Liver (tissue), 9 donors: ENCODE measurements around the gene SMIM3. TPM values are rescaled to one million over a fixed set of nuclear protein-coding genes. Genes with fewer than 3 reads are reported as not detected.

Experiments used
- DNase-seq: peaks from one replicate; pipeline ENCODE4 v3.0.0-alpha.2; 2017; ENCODE audit warnings: low spot score
- H3K27ac ChIP-seq, 2 donors: one replicate each; pipeline ENCODE4 v1.7.0; 2013; ENCODE audit warnings: inconsistent platforms in 2 of 2, low read length in 2 of 2, control low read depth in 1 of 2, low read depth in 1 of 2, mild to moderate bottlenecking in 1 of 2
- H3K27me3 ChIP-seq, 4 donors: one replicate each; pipeline versions ENCODE4 v1.6.1 to v1.7.0; 2013; ENCODE audit warnings: low read length in 3 of 4, inconsistent platforms in 1 of 4, mild to moderate bottlenecking in 1 of 4, moderate library complexity in 1 of 4; ENCODE audit not compliant: control insufficient read depth in 4 of 4, insufficient read depth in 4 of 4
- H3K36me3 ChIP-seq, 4 donors: one replicate each; pipeline versions ENCODE4 v1.6.1 to v1.7.0; 2013; ENCODE audit warnings: low read length in 3 of 4, mild to moderate bottlenecking in 3 of 4, low read depth in 1 of 4, moderate library complexity in 1 of 4; ENCODE audit not compliant: control insufficient read depth in 4 of 4, insufficient read depth in 3 of 4
- H3K4me1 ChIP-seq, 4 donors: one replicate each; pipeline versions ENCODE4 v1.6.1 to v1.7.0; 2013; ENCODE audit warnings: low read length in 3 of 4, mild to moderate bottlenecking in 3 of 4, moderate library complexity in 1 of 4; ENCODE audit not compliant: control insufficient read depth in 4 of 4, insufficient read depth in 4 of 4
- H3K4me3 ChIP-seq, 3 donors: one replicate each; pipeline versions ENCODE4 v1.6.1 to v1.7.0; 2013; ENCODE audit warnings: low read length in 3 of 3, control low read depth in 1 of 3, low read depth in 1 of 3, mild to moderate bottlenecking in 1 of 3
- H3K9ac ChIP-seq, 2 donors: one replicate each; pipeline ENCODE4 v1.7.0; 2013; ENCODE audit warnings: low read length in 2 of 2, mild to moderate bottlenecking in 2 of 2, moderate library complexity in 2 of 2, control low read depth in 1 of 2, low read depth in 1 of 2
- H3K9me3 ChIP-seq, 4 donors: one replicate each; pipeline versions ENCODE4 v1.6.1 to v1.7.0; 2013; ENCODE audit warnings: low read length in 3 of 4; ENCODE audit not compliant: control insufficient read depth in 4 of 4
- EGR1 ChIP-seq, 2 donors: IDR thresholded peaks; 2 replicates each; pipeline ENCODE4 v1.6.1; 2016 to 2018; ENCODE audit warnings: antibody characterized with exemption in 2 of 2, low read depth in 2 of 2
- FOXA1 ChIP-seq: IDR thresholded peaks from 2 replicates; pipeline ENCODE4 v1.6.1; 2016; ENCODE audit warnings: antibody characterized with exemption
- FOXA2 ChIP-seq: IDR thresholded peaks from 2 replicates; pipeline ENCODE4 v1.6.1; 2016; ENCODE audit warnings: antibody characterized with exemption
- GABPA ChIP-seq, 2 donors: IDR thresholded peaks in 1 of 2; conservative IDR thresholded peaks in 1 of 2; 2 replicates each; pipeline ENCODE4 v1.6.1; 2016; ENCODE audit warnings: antibody characterized with exemption in 2 of 2, mild to moderate bottlenecking in 1 of 2, moderate library complexity in 1 of 2
- HNF4A ChIP-seq, 2 donors: conservative IDR thresholded peaks; 2 replicates each; pipeline ENCODE4 v1.6.1; 2016; ENCODE audit warnings: antibody characterized with exemption in 2 of 2, mild to moderate bottlenecking in 2 of 2
- HNF4G ChIP-seq: IDR thresholded peaks from 2 replicates; pipeline ENCODE4 v1.6.1; 2016; ENCODE audit warnings: antibody characterized with exemption
- JUND ChIP-seq, 2 donors: IDR thresholded peaks; 2 replicates each; pipeline ENCODE4 v1.6.1; 2016; ENCODE audit warnings: antibody characterized with exemption in 2 of 2
- MAX ChIP-seq: IDR thresholded peaks from 2 replicates; pipeline ENCODE4 v1.6.1; 2016; ENCODE audit warnings: antibody characterized with exemption
- NR2F2 ChIP-seq: IDR thresholded peaks from 2 replicates; pipeline ENCODE4 v1.6.1; 2016; ENCODE audit warnings: antibody characterized with exemption
- RAD21 ChIP-seq, 2 donors: IDR thresholded peaks; 2 replicates each; pipeline ENCODE4 v1.6.1; 2016; ENCODE audit warnings: antibody characterized with exemption in 2 of 2, mild to moderate bottlenecking in 2 of 2
- RXRA ChIP-seq, 2 donors: IDR thresholded peaks; 2 replicates each; pipeline ENCODE4 v1.6.1; 2017 to 2018; ENCODE audit warnings: antibody characterized with exemption in 2 of 2, mild to moderate bottlenecking in 1 of 2
- SP1 ChIP-seq: IDR thresholded peaks from 2 replicates; pipeline ENCODE4 v1.6.1; 2018; ENCODE audit warnings: antibody characterized with exemption, mild to moderate bottlenecking
- TAF1 ChIP-seq: conservative IDR thresholded peaks from 2 replicates; pipeline ENCODE4 v1.6.1; 2016; ENCODE audit warnings: antibody characterized with exemption, mild to moderate bottlenecking
- YY1 ChIP-seq: IDR thresholded peaks from 2 replicates; pipeline ENCODE4 v1.6.1; 2016; ENCODE audit warnings: antibody characterized with exemption, mild to moderate bottlenecking
- WGBS: extraction: QIAGEN DNeasy Blood & Tissue Kit; methylation state at CpG from one replicate; pipeline ENCODE4 v1.1.7; 2013; 5-methylcytosine and 5-hydroxymethylcytosine counted together
- polyA plus RNA-seq, 2 donors: library from polyadenylated mRNA; stranded (reverse) in 1 of 2; unstranded in 1 of 2; fragments of 200-250 nt in 1 of 2; fragments of >200 nt in 1 of 2; fragmentation: Nextera tagmentation in 1 of 2; extraction: Ambion mirVana in 1 of 2; gene quantifications; one replicate each; pipeline versions ENCODE4 v1.2.1 to v1.2.3, GENCODE V29; 2013 to 2015
- total RNA-seq, 2 donors: library from RNA; depleted of rRNA; stranded (reverse); fragments of >200 nt; gene quantifications; one replicate each; pipeline ENCODE4 v1.2.3, GENCODE V29; 2014
- TF ChIP-seq, protein P1 (sequence below): IDR thresholded peaks from 2 replicates; pipeline ENCODE4 v1.6.1; 2016; ENCODE audit warnings: antibody characterized with exemption
- TF ChIP-seq, protein P2 (sequence below): fragments of 150-350 bp; IDR thresholded peaks from 2 replicates; pipeline ENCODE4 v1.5.1; 2017; ENCODE audit warnings: improper control_type of control experiment, low read depth, low read length; ENCODE audit not compliant: missing input control
- TF ChIP-seq, protein P3 (sequence below): IDR thresholded peaks from 2 replicates; pipeline ENCODE4 v1.6.1; 2016; ENCODE audit warnings: antibody characterized with exemption
- TF ChIP-seq, protein P4 (sequence below): IDR thresholded peaks from 2 replicates; pipeline ENCODE4 v1.6.1; 2016; ENCODE audit warnings: antibody characterized with exemption, mild to moderate bottlenecking
- donor health status: healthy.
- donor health status: healthy.
- donor health status: healthy.
- donor health status: healthy.
- donor health status: healthy.

SMIM3 gene
- total and polyA plus RNA-seq, 4 donors, result 3.0 to 5.7 (median 3.6) TPM

- Histone ChIP-seq H3K9ac (peak overlapping the region in 1 of 2 donors; percentile 22), H3K27me3 (no peaks in the 10 kb centered on the region), H3K9me3 (no peaks in the 10 kb centered on the region), H3K27ac (peak overlapping the region; percentile 70 to 76), H3K4me1 (peaks cover 0 to 16% (median 9%) of the 10 kb centered on the region in 4 donors), H3K4me3 (no peak overlapping the region), H3K36me3 (no peaks in the 10 kb centered on the region)
- WGBS, result 29% methylated on average over 3 of the region's 3 CpGs
- TF ChIP-seq MAX, result no peak
- no peak for TF ChIP-seq NR2F2
- no peak for TF ChIP-seq FOXA1
- TF ChIP-seq, protein P1, sequence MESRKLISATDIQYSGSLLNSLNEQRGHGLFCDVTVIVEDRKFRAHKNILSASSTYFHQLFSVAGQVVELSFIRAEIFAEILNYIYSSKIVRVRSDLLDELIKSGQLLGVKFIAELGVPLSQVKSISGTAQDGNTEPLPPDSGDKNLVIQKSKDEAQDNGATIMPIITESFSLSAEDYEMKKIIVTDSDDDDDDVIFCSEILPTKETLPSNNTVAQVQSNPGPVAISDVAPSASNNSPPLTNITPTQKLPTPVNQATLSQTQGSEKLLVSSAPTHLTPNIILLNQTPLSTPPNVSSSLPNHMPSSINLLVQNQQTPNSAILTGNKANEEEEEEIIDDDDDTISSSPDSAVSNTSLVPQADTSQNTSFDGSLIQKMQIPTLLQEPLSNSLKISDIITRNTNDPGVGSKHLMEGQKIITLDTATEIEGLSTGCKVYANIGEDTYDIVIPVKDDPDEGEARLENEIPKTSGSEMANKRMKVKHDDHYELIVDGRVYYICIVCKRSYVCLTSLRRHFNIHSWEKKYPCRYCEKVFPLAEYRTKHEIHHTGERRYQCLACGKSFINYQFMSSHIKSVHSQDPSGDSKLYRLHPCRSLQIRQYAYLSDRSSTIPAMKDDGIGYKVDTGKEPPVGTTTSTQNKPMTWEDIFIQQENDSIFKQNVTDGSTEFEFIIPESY, result no peak
- TF ChIP-seq, protein P2, sequence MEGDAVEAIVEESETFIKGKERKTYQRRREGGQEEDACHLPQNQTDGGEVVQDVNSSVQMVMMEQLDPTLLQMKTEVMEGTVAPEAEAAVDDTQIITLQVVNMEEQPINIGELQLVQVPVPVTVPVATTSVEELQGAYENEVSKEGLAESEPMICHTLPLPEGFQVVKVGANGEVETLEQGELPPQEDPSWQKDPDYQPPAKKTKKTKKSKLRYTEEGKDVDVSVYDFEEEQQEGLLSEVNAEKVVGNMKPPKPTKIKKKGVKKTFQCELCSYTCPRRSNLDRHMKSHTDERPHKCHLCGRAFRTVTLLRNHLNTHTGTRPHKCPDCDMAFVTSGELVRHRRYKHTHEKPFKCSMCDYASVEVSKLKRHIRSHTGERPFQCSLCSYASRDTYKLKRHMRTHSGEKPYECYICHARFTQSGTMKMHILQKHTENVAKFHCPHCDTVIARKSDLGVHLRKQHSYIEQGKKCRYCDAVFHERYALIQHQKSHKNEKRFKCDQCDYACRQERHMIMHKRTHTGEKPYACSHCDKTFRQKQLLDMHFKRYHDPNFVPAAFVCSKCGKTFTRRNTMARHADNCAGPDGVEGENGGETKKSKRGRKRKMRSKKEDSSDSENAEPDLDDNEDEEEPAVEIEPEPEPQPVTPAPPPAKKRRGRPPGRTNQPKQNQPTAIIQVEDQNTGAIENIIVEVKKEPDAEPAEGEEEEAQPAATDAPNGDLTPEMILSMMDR, result no peak
- TF ChIP-seq HNF4A (conservative IDR thresholded peaks at IDR 0.05), result no peak
- TF ChIP-seq, protein P3, sequence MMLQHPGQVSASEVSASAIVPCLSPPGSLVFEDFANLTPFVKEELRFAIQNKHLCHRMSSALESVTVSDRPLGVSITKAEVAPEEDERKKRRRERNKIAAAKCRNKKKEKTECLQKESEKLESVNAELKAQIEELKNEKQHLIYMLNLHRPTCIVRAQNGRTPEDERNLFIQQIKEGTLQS, result no peak
- TF ChIP-seq HNF4G, result no peak
- no peak for TF ChIP-seq JUND (IDR thresholded peaks at IDR 0.05)
- no peak for DNase-seq
These were observed 4.3 kb downstream of the SMIM3 start for GRCh38 chr5:150782850-150783249.

DNA sequence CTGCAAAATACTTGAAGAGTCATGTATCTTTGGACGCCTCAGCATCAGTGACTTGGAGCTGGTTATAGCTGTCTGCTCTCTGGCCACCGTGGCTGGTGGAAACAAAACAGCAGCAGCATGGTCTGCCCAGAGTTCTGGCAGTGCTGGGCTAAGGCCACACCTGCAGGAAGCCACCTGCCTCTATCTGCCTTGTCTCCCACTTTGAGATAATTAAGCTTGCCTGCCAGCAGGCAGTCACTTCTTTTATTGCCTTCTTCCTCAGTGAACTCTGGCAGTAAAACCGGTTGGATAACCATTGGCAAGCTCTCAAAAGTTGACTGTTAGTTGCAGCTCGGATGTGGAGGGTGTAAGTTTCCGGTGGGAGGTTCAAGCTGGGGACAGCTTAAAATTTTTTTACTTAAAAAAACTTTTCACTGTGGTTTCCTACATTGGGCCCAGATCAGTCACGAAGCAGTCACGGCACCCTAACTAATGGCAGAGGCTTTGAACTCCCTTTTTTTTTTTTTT is 4.9 kb downstream of the SMIM3 start:
- Histone ChIP-seq H3K4me1 (peaks cover 0 to 13% (median 8%) of the 10 kb centered on the region in 4 donors), H3K27me3 (no peaks in the 10 kb centered on the region), H3K9me3 (no peaks in the 10 kb centered on the region), H3K36me3 (no peaks in the 10 kb centered on the region), H3K27ac (peak overlapping the region; percentile 70 to 76), H3K9ac (no peak overlapping the region), H3K4me3 (no peak overlapping the region)
- WGBS, result 45% methylated on average over 7 of the region's 7 CpGs
- TF ChIP-seq FOXA1 (no peak), HNF4A (conservative IDR thresholded peaks at IDR 0.05) (no peak), SP1 (peak; percentile 29), HNF4G (no peak), TAF1 (no peak), YY1 (no peak), RAD21 (IDR thresholded peaks at IDR 0.05) (peak in 1 of 2 donors; percentile 10), JUND (IDR thresholded peaks at IDR 0.05) (no peak), GABPA (IDR thresholded peaks at IDR 0.05 in 1 of 2, conservative IDR thresholded peaks at IDR 0.05 in 1 of 2) (peak; percentile 18 to 31), MAX (no peak), NR2F2 (peak; percentile 51), FOXA2 (no peak), EGR1 (IDR thresholded peaks at IDR 0.05; ENCODE audit: low read depth in 2 of 2) (no peak), RXRA (IDR thresholded peaks at IDR 0.05) (peak; percentile 45 to 58)
- TF ChIP-seq, protein P3, result no peak
- TF ChIP-seq, protein P2, result no peak
- TF ChIP-seq, protein P1, result no peak
- TF ChIP-seq, protein P4, sequence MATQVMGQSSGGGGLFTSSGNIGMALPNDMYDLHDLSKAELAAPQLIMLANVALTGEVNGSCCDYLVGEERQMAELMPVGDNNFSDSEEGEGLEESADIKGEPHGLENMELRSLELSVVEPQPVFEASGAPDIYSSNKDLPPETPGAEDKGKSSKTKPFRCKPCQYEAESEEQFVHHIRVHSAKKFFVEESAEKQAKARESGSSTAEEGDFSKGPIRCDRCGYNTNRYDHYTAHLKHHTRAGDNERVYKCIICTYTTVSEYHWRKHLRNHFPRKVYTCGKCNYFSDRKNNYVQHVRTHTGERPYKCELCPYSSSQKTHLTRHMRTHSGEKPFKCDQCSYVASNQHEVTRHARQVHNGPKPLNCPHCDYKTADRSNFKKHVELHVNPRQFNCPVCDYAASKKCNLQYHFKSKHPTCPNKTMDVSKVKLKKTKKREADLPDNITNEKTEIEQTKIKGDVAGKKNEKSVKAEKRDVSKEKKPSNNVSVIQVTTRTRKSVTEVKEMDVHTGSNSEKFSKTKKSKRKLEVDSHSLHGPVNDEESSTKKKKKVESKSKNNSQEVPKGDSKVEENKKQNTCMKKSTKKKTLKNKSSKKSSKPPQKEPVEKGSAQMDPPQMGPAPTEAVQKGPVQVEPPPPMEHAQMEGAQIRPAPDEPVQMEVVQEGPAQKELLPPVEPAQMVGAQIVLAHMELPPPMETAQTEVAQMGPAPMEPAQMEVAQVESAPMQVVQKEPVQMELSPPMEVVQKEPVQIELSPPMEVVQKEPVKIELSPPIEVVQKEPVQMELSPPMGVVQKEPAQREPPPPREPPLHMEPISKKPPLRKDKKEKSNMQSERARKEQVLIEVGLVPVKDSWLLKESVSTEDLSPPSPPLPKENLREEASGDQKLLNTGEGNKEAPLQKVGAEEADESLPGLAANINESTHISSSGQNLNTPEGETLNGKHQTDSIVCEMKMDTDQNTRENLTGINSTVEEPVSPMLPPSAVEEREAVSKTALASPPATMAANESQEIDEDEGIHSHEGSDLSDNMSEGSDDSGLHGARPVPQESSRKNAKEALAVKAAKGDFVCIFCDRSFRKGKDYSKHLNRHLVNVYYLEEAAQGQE, result no peak
- DNase-seq, result no peak
